ENCODE data around the gene PCBD2.

The PCBD2 gene

GRCh38 chr5:134917070-134917815 is 12.3 kb downstream of the PCBD2 start:
- Histone ChIP-seq H3K4me1 (no peaks in the 10 kb centered on the region), H3K4me3 (ENCODE audit: low read depth, low read length) (no peak overlapping the region), H3K36me3 (peaks cover 10% of the 10 kb centered on the region), H3K27me3 (no peaks in the 10 kb centered on the region), H3K9me3 (no peaks in the 10 kb centered on the region)
- TF ChIP-seq, protein P1, sequence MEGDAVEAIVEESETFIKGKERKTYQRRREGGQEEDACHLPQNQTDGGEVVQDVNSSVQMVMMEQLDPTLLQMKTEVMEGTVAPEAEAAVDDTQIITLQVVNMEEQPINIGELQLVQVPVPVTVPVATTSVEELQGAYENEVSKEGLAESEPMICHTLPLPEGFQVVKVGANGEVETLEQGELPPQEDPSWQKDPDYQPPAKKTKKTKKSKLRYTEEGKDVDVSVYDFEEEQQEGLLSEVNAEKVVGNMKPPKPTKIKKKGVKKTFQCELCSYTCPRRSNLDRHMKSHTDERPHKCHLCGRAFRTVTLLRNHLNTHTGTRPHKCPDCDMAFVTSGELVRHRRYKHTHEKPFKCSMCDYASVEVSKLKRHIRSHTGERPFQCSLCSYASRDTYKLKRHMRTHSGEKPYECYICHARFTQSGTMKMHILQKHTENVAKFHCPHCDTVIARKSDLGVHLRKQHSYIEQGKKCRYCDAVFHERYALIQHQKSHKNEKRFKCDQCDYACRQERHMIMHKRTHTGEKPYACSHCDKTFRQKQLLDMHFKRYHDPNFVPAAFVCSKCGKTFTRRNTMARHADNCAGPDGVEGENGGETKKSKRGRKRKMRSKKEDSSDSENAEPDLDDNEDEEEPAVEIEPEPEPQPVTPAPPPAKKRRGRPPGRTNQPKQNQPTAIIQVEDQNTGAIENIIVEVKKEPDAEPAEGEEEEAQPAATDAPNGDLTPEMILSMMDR (IDR thresholded peaks at IDR 0.05; ENCODE audit: low read depth, low read length), result peak; percentile 43
- no peak for DNase-seq

- TF ChIP-seq, protein P1 (IDR thresholded peaks at IDR 0.05; ENCODE audit: low read depth, low read length), result no peak
- no peaks in the 10 kb centered on the region for H3K4me1 ChIP-seq
- H3K9me3 ChIP-seq, result no peaks in the 10 kb centered on the region
- DNase-seq, result no peak
- H3K36me3 ChIP-seq, result peaks cover 10% of the 10 kb centered on the region
- no peak overlapping the region for H3K4me3 ChIP-seq (ENCODE audit: low read depth, low read length)
- H3K27me3 ChIP-seq, result no peaks in the 10 kb centered on the region
Observed at GRCh38 chr5:134918861-134919260, 13.9 kb downstream of the PCBD2 start.

GRCh38 chr5:134920848-134921575 is 16.1 kb downstream of the PCBD2 start:
- DNase-seq, result no peak
- no peak overlapping the region for H3K4me3 ChIP-seq (ENCODE audit: low read depth, low read length)
- H3K9me3 ChIP-seq, result no peaks in the 10 kb centered on the region
- TF ChIP-seq, protein P1 (IDR thresholded peaks at IDR 0.05; ENCODE audit: low read depth, low read length), result no peak
- H3K27me3 ChIP-seq, result no peaks in the 10 kb centered on the region
- H3K36me3 ChIP-seq, result peaks cover 4% of the 10 kb centered on the region
- H3K4me1 ChIP-seq, result no peaks in the 10 kb centered on the region

GRCh38 chr5:134932508-134932907 is 27.6 kb downstream of the PCBD2 start:
- no peak for DNase-seq
- Histone ChIP-seq H3K4me3 (ENCODE audit: low read depth, low read length) (no peak overlapping the region), H3K4me1 (peaks cover 16% of the 10 kb centered on the region), H3K27me3 (no peaks in the 10 kb centered on the region), H3K36me3 (no peaks in the 10 kb centered on the region; the same call in 1 of the 2 replicates), H3K9me3 (no peaks in the 10 kb centered on the region)
- TF ChIP-seq, protein P1 (IDR thresholded peaks at IDR 0.05; ENCODE audit: low read depth, low read length), result no peak

- no peaks in the 10 kb centered on the region; the same call in 1 of the 2 replicates for H3K36me3 ChIP-seq
Observed at GRCh38 chr5:134934202-134934601, 29.3 kb downstream of the PCBD2 start.

More at GRCh38 chr5:134934202-134934601, 29.3 kb downstream of the PCBD2 start:
- H3K27me3 ChIP-seq, result no peaks in the 10 kb centered on the region
- no peaks in the 10 kb centered on the region for H3K9me3 ChIP-seq
- no peak for DNase-seq
- TF ChIP-seq, protein P1 (IDR thresholded peaks at IDR 0.05; ENCODE audit: low read depth, low read length), result no peak
- H3K4me3 ChIP-seq (ENCODE audit: low read depth, low read length), result no peak overlapping the region
- peaks cover 25% of the 10 kb centered on the region for H3K4me1 ChIP-seq
